T-helper 2 cell treated with Interferon-gamma antibody and Interleukin-4, amounts not matched to agents 5 μg/mL and 100 μg/mL, for 36 hours (primary cell): ENCODE data around the gene LPCAT3.

ENCODE experiments used
- DNase-seq: peaks from one replicate; pipeline ENCODE4 v3.0.0; 2021; ENCODE audit warnings: low spot score
- H3K27ac Mint-ChIP-seq: one replicate; pipeline ENCODE4 v1.8.0; 2021; ENCODE audit warnings: mild to moderate bottlenecking, mixed read lengths
- H3K27me3 Mint-ChIP-seq: one replicate; pipeline ENCODE4 v1.8.0; 2021; ENCODE audit warnings: low read depth, mixed read lengths
- H3K36me3 Mint-ChIP-seq: one replicate; pipeline ENCODE4 v1.8.0; 2021; ENCODE audit warnings: low read depth, mixed read lengths
- H3K4me1 Mint-ChIP-seq: one replicate; pipeline ENCODE4 v1.8.0; 2021; ENCODE audit warnings: low read depth, mixed read lengths
- H3K4me3 Mint-ChIP-seq: one replicate; pipeline ENCODE4 v1.8.0; 2022; ENCODE audit warnings: mild to moderate bottlenecking, moderate library complexity, mixed read lengths
- H3K9me3 Mint-ChIP-seq: one replicate; pipeline ENCODE4 v1.8.0; 2021; ENCODE audit warnings: mixed read lengths

LPCAT3 gene

DNA sequence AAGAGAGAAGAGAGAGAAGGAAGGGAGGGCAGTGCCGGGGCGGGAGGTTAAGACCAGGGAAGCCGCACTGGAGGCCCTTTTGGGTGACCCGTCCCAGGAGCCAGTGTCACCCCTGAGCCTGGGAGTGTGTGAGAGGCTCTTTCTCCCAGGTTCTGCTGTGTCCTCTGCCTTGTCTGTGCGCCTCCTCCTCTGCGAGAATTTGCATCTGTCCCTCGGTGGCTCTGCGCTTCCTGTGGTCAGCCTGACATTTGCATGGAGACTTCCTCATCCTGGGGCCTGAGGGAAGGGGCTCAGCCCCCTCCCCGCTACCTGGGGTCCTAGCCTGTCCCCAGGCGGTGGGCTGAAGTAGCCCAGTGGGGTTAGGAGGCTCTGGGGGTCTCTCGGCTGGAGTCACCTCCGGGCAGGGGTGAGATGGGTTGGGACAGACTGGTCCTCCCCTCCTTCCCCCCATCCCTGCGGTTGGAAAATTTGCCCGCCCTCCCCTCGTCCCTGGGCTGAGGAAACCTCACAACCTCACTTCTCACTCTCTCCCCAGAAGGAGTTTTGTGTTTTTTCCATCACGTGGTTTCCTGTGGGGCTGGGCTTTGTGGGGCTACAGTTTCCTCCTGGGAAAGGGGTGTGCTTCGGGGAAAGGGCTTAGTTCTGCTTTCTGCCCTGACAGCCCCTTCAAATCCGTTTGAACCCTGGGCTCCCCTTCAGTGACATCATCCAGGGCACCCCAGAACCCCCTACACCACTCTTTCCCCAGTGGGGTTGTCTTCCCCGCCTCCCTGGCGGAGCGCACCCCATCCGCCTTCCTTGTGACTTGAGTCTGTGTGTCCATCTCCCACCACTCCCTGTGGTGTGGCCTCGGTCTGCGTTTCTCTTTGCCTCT is 64.6 kb downstream of the LPCAT3 start:
- peak; percentile 84 for DNase-seq
- Mint-ChIP-seq H3K4me3 (peak overlapping the region; percentile 98), H3K4me1 (peaks cover 69% of the 10 kb centered on the region), H3K27me3 (no peaks in the 10 kb centered on the region), H3K9me3 (no peaks in the 10 kb centered on the region), H3K36me3 (peaks cover 64% of the 10 kb centered on the region), H3K27ac (peak overlapping the region; percentile 93)

DNA sequence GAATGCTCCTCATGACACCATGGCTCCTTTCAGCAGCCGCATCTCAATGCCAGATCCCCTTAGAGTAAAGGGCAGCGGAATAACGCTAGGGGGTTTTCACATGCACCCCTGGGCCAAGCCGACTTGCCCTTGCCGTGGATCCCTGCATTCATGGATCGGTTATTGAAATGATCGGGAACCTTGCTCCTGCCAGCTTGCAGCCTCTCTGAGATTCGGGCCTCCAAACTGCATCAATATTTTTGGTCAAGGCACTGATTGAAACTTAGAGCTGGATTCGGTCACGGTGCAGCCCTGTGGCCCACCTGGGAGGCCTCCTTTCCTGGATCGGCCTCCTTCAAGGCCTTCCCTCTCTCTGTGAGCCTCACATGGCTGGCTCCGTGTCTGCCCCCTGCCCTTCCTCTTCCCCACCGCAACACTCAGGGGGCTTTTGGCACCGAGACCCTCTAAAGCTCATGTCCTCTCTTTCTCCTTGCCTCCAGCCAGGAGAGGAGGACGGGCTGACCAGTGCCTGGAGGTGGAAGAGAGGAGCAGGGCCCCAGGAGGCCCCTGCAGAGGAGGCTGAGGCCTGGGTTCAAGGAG is 65.3 kb downstream of the LPCAT3 start:
- Mint-ChIP-seq H3K4me3 (peak overlapping the region; percentile 98), H3K27ac (peak overlapping the region; percentile 93)
- no peak for DNase-seq

DNA sequence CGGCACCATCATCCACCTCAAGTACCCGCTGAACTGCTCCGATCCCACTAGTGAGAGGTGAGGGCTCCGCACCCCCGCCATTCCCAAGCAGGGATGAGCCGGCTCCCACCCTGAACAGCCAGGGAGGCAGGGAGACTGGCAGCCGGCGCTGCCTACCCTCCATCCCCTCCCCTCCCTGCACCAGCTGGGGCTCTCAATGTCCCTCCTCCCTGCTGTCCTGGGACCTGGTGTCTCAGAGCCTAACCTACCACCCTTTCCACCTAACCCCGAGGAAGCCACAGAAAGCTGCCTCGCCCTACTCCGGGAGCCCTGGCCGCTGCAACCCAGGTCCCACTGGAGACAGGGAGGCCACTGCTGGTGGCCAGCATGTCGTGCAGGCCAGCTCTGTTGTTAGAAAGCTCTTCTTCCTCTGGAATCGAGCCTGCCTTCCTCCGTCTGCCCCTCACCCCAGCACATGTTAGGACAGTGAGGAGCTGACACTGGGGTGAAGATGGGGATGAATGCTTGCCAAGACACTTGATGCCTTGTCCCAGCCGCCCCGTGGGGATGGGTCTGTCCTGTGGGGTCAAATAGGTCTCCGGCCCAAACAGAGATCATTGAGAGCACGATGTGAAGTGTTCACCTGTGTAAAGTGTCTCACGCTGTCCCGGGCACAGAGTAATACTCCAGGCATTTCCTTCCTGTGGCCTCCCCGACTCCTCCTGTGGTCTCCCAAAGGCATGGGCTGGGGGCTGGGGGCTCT is 66.0 kb downstream of the LPCAT3 start:
- H3K27ac Mint-ChIP-seq = peak overlapping the region; percentile 93
- peak overlapping the region; percentile 98 for H3K4me3 Mint-ChIP-seq
- no peaks in the 10 kb centered on the region for H3K9me3 Mint-ChIP-seq
- H3K4me1 Mint-ChIP-seq = peaks cover 69% of the 10 kb centered on the region
- DNase-seq = no peak
- H3K27me3 Mint-ChIP-seq = no peaks in the 10 kb centered on the region
- H3K36me3 Mint-ChIP-seq = peaks cover 54% of the 10 kb centered on the region

More for the DNA sequence above, 65.3 kb downstream of the LPCAT3 start:
- peaks cover 66% of the 10 kb centered on the region for H3K4me1 Mint-ChIP-seq
- no peaks in the 10 kb centered on the region for H3K9me3 Mint-ChIP-seq
- no peaks in the 10 kb centered on the region for H3K27me3 Mint-ChIP-seq
- H3K36me3 Mint-ChIP-seq = peaks cover 57% of the 10 kb centered on the region

DNA sequence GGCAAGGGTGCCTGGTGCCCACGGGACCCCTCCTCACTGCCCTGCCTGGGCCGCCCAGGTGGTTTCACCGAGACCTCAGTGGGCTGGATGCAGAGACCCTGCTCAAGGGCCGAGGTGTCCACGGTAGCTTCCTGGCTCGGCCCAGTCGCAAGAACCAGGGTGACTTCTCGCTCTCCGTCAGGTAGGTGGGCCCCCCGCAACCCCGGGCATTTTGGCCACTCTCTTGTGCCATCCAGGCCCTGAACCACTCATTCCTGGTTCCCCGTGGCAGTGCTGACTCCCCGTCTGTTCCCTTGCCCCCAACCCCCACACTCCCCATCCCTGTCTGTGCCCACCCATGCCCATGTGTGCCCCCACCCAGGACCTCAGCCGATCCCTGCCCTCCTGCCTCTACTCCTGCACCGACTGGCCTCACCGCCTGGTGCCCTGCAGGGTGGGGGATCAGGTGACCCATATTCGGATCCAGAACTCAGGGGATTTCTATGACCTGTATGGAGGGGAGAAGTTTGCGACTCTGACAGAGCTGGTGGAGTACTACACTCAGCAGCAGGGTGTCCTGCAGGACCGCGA is 66.6 kb downstream of the LPCAT3 start:
- Mint-ChIP-seq H3K4me1 (peaks cover 69% of the 10 kb centered on the region), H3K27me3 (no peaks in the 10 kb centered on the region), H3K9me3 (no peaks in the 10 kb centered on the region), H3K27ac (peak overlapping the region; percentile 93), H3K4me3 (peak overlapping the region; percentile 98), H3K36me3 (peaks cover 51% of the 10 kb centered on the region)
- DNase-seq = no peak

DNA sequence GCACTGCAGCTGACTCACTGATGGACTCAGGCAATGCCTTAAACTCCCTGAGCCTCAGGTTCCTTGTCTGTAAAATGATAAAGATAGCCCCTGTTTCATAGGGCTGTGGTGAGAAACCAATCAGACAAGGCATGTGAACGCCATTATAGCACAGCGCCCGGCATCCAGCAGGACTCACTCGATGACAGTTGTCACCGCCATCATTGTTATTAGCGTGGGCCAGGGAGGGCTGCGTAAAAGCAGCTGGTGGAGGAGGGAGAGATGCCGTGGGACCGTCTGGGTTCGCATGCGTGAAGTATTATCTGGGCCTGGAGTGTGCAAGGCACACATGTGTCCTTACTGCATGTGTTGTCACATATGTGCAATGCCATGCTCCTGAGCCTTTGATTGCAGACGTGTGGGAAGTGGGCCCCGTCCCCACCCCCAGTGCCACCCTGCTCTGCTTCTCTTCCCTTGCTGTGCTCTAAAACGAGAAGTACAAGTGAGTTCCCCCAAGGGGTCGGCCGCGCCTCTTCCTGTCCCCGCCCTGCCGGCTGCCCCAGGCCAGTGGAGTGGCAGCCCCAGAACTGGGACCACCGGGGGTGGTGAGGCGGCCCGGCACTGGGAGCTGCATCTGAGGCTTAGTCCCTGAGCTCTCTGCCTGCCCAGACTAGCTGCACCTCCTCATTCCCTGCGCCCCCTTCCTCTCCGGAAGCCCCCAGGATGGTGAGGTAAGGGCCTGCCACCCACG is 67.3 kb downstream of the LPCAT3 start, which contains the start of gene PTPN6:
Gene PTPN6, plus strand, starts transcription at position 546 of the 730 bp plus-strand sequence. Its CDS starts 157 bp downstream, at position 703.
- DNase-seq = no peak
- Mint-ChIP-seq H3K4me1 (peaks cover 67% of the 10 kb centered on the region), H3K27me3 (no peaks in the 10 kb centered on the region), H3K27ac (peak within 1 kb of the TSS; percentile 93), H3K9me3 (no peaks in the 10 kb centered on the region), H3K4me3 (peak within 1 kb of the TSS; percentile 98), H3K36me3 (peaks cover 49% of the 10 kb centered on the region)

DNA sequence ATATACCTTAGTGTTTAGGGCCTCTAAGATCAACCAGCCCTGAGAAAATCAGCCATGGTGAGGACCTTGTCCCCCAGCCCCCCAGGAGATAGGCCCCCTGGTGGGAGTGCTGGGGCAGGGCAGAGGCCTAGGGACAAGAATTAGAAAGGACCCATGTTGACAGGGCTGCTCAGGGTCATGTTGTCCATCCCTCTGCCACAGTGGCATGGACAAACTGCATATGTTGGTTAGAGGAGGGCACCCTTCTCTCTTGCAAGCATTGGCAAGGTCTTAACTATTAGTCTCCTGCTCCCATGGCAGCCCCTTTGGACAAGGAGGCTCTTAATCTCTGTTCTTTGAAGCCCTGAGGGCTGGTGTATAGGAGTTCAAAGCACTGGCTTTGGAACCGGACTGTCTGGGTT is 67.9 kb downstream of the LPCAT3 start:
- H3K4me1 Mint-ChIP-seq = peaks cover 68% of the 10 kb centered on the region
- H3K36me3 Mint-ChIP-seq = peaks cover 45% of the 10 kb centered on the region
- peak overlapping the region; percentile 98 for H3K4me3 Mint-ChIP-seq
- no peaks in the 10 kb centered on the region for H3K9me3 Mint-ChIP-seq
- DNase-seq = no peak
- H3K27ac Mint-ChIP-seq = peak overlapping the region; percentile 93
- H3K27me3 Mint-ChIP-seq = no peaks in the 10 kb centered on the region

DNA sequence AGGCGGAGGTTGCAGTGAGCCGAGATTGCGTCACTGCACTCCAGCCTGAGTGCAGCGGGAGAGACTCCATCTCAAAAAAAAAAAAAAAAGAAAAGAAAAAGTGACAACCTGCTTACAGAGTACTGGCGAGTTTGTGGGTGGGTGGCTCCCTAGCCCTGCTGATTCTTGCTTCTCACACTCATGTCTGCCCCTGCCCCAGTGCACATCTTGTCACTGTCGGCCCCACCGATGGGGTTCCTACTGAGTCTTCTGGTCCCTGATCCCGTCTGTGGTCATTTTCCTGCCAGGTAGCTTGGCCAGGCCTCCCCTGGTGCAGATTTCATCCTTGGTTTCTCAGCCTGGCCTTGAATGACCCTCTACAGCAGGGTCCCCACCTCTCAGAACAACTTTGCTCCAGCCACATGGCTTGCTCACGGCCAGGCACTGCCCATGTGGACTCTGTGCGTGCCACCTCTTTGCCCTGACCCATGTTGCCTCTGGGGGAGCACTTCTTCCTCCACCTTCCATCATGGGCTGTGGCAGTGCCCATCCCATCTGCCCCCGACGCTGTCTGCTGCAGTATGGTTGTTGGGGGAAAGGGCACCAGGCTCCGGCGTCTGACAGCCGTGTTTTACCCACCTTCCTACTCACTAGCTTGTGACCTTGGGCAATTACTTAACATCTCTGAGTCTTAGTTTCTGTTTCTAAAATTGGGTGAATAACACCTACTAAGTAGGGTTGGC is 69.2 kb downstream of the LPCAT3 start:
- no peak for DNase-seq
- H3K36me3 Mint-ChIP-seq = peaks cover 33% of the 10 kb centered on the region

DNA sequence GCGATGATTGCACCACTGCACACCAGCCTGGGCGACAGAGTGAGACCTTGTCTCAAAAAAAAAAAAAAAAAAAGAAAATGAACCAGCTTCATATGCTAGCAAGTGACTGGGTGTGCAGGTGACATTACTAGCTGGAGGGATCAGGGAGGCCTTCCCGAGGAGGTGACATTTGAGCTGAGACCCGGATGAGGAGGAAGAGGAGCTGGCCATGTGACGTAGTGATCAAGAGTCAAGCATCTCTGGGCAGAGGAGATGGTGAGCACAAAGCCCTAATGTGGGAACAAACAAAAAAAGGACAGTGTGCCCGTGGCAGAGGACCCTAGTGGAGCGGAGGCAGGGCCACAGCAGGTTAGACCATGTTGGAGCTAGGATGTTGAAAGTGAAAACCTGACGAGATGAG is 70.7 kb downstream of the LPCAT3 start:
- peak overlapping the region; percentile 29 for H3K27ac Mint-ChIP-seq
- no peaks in the 10 kb centered on the region for H3K9me3 Mint-ChIP-seq
- no peaks in the 10 kb centered on the region for H3K27me3 Mint-ChIP-seq
- peak overlapping the region; percentile 92 for H3K4me3 Mint-ChIP-seq
- H3K36me3 Mint-ChIP-seq = peaks cover 22% of the 10 kb centered on the region
- no peak for DNase-seq
- peaks cover 64% of the 10 kb centered on the region for H3K4me1 Mint-ChIP-seq

More for the DNA sequence above, 69.2 kb downstream of the LPCAT3 start:
- Mint-ChIP-seq H3K27ac (peak overlapping the region; percentile 93), H3K4me3 (peak overlapping the region; percentile 73), H3K27me3 (no peaks in the 10 kb centered on the region), H3K4me1 (peaks cover 68% of the 10 kb centered on the region), H3K9me3 (no peaks in the 10 kb centered on the region)

DNA sequence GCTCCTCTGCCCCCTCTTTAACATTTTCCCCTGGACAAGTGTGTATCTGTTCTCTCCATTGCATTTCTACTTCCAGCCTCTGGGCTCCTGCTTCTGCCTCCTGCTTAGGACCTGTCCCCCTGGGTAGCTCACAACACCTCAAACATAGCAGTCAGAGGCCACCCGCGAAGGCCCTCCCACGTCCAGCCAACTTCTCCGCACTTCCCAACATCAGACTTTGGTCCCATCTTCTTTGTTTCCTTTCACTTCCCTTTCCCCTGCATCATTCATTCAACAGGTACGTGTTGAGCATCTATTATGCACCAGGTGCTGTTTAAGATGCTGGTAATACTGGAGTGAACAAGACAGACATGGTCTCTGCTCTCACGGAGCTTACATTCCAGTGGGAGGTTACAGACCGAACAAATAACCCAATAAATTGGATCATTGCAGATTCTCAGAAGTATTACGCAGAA is 71.3 kb downstream of the LPCAT3 start:
- peak overlapping the region; percentile 97 for H3K27ac Mint-ChIP-seq
- H3K27me3 Mint-ChIP-seq = no peaks in the 10 kb centered on the region
- DNase-seq = no peak
- H3K9me3 Mint-ChIP-seq = no peaks in the 10 kb centered on the region
- peaks cover 15% of the 10 kb centered on the region for H3K36me3 Mint-ChIP-seq
- H3K4me1 Mint-ChIP-seq = peaks cover 68% of the 10 kb centered on the region
- peak overlapping the region; percentile 92 for H3K4me3 Mint-ChIP-seq

DNA sequence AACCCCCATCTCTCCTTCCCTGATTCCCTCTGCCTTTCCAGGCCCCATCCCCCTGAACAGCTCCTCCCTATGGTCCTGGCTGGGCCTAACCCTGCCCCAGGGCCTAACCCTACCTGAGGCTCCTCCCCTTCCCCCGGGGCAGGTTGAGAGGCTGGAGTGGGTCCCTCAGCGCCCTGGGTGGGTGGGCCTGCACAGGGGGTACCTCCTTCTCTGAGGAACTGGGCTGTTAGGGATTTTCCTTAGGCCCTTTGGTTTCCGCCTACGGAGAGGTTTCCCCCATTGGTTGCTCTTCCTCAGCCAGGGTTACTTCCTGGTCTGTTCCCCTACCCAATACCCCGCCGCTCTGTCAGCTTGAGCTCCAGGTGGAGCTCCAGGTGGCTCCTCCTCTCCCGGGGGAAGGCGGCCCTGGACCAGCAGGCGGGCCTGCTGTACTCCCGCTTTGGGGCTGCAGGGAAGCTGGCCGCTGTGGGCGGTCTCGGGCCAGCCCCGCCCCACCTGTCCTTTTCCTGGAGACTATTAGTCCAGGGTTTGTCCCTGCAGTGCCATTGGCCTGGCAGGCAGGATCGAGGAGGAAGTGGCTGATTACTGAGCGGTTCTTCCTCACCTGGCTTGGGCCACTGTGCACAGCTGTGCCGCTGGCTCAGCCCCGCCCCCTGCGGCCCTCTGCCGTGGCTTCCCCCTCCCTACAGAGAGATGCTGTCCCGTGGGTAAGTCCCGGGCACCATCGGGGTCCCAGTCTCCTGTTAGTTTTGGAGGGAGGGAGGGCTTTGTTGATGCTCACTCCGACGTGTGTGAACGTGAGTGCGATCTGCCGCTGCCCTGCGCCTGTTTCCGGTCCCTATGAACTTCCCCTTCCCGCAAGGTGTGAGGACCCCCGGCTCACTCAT is 72.0 kb downstream of the LPCAT3 start:
- H3K27me3 Mint-ChIP-seq = no peaks in the 10 kb centered on the region
- no peaks in the 10 kb centered on the region for H3K9me3 Mint-ChIP-seq
- peaks cover 13% of the 10 kb centered on the region for H3K36me3 Mint-ChIP-seq
- H3K27ac Mint-ChIP-seq = peak overlapping the region; percentile 97
- peak; percentile 65 for DNase-seq
- H3K4me1 Mint-ChIP-seq = peaks cover 68% of the 10 kb centered on the region
- H3K4me3 Mint-ChIP-seq = peak overlapping the region; percentile 92

DNA sequence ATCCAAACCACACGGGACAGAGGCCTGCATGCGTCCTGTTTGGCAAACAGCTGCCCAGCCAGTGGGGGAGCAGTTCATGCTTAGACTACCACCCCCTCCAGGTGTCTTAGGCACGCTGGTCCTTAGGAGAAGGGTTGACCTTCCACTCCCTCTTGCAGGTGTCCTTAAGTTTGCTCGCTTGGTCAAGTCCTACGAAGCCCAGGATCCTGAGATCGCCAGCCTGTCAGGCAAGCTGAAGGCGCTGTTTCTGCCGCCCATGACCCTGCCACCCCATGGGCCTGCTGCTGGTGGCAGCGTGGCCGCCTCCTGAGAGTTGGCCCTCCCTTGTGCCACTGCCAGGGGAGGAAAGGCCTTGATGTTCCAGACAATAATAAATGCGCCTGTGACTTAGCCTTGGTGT is 72.7 kb downstream of the LPCAT3 start:
- Mint-ChIP-seq H3K4me1 (peaks cover 63% of the 10 kb centered on the region), H3K9me3 (no peaks in the 10 kb centered on the region), H3K36me3 (peaks cover 13% of the 10 kb centered on the region), H3K27ac (peak overlapping the region; percentile 97), H3K27me3 (no peaks in the 10 kb centered on the region), H3K4me3 (peak overlapping the region; percentile 92)
- no peak for DNase-seq
